ENCODE results near the gene KCTD5. TPM values are rescaled to one million over a fixed set of nuclear protein-coding genes. Genes with fewer than 3 reads are reported as not detected.

The KCTD5 gene
- total RNA-seq, 1 experiment from 2014 or later: 66.5 TPM

- DNase-seq: no peak
- Histone ChIP-seq H2AFZ (no peak overlapping the region), H3K27me3 (ENCODE audit: insufficient read depth, low read depth) (no peaks in the 10 kb centered on the region), H3K9me2 (ENCODE audit: insufficient read depth) (no peaks in the 10 kb centered on the region), H3K79me2 (ENCODE audit: low read depth) (no peaks in the 10 kb centered on the region), H3K36me3 (ENCODE audit: low read depth) (no peaks in the 10 kb centered on the region), H3K4me3 (no peak overlapping the region), H3F3A (ENCODE audit: insufficient read depth, low read depth) (no peaks in the 10 kb centered on the region), H3K27ac (no peak overlapping the region), H3K9me3 (ENCODE audit: insufficient read depth, low read depth) (no peaks in the 10 kb centered on the region), H3K4me2 (no peak overlapping the region), H3K4me1 (replicated peaks; ENCODE audit: insufficient read depth) (no peaks in the 10 kb centered on the region), H4K20me1 (ENCODE audit: insufficient read depth) (no peaks in the 10 kb centered on the region)
- intact Hi-C loops (cut with micrococcal nuclease; ENCODE audit: unreplicated experiment): no loop called here
- ChIA-PET CTCF (interaction anchor here (0.6 kb wide), 1 partner anchor 10 kb away, joined by 5 read pairs; no protein-coding TSS in a partner anchor), POLR2A (ENCODE audit: unreplicated experiment) (no interaction called here)
- no TSS peak for BruUV-seq (replicated peaks)
- TF ChIP-seq CTCF (conservative IDR thresholded peaks at IDR 0.05): no peak
- TF ChIP-seq EZH2 (IDR thresholded peaks at IDR 0.05; ENCODE audit: low read depth): no peak
Observed at GRCh38 chr16:2737895-2738418, 55.6 kb downstream of the KCTD5 start.

GRCh38 chr16:2738615-2739014 is 56.3 kb downstream of the KCTD5 start:
- ChIA-PET CTCF (no interaction called here), POLR2A (ENCODE audit: unreplicated experiment) (interaction anchor here (0.7 kb wide), 1 partner anchor 189 kb away, joined by 4 read pairs; no protein-coding TSS in a partner anchor)
- Histone ChIP-seq H3K4me3 (no peak overlapping the region), H3K4me1 (replicated peaks; ENCODE audit: insufficient read depth) (no peaks in the 10 kb centered on the region), H3K79me2 (ENCODE audit: low read depth) (no peaks in the 10 kb centered on the region), H3K27me3 (ENCODE audit: insufficient read depth, low read depth) (no peaks in the 10 kb centered on the region), H2AFZ (no peak overlapping the region), H3K27ac (no peak overlapping the region), H3K9me2 (ENCODE audit: insufficient read depth) (no peaks in the 10 kb centered on the region), H3K9me3 (ENCODE audit: insufficient read depth, low read depth) (no peaks in the 10 kb centered on the region), H3F3A (ENCODE audit: insufficient read depth, low read depth) (no peaks in the 10 kb centered on the region), H3K36me3 (ENCODE audit: low read depth) (no peaks in the 10 kb centered on the region), H4K20me1 (ENCODE audit: insufficient read depth) (no peaks in the 10 kb centered on the region), H3K4me2 (no peak overlapping the region)
- BruUV-seq (replicated peaks): no TSS peak
- no peak for TF ChIP-seq CTCF (conservative IDR thresholded peaks at IDR 0.05)
- TF ChIP-seq EZH2 (IDR thresholded peaks at IDR 0.05; ENCODE audit: low read depth): no peak
- intact Hi-C loops (cut with micrococcal nuclease; ENCODE audit: unreplicated experiment): no loop called here
- DNase-seq: no peak

GRCh38 chr16:2739625-2740430 is 57.5 kb downstream of the KCTD5 start:
- no peaks in the 10 kb centered on the region for H3K36me3 ChIP-seq (ENCODE audit: low read depth)
- no peaks in the 10 kb centered on the region for H3K79me2 ChIP-seq (ENCODE audit: low read depth)
- no peaks in the 10 kb centered on the region for H3K9me2 ChIP-seq (ENCODE audit: insufficient read depth)
- H3F3A ChIP-seq (ENCODE audit: insufficient read depth, low read depth): no peaks in the 10 kb centered on the region
- intact Hi-C loops (cut with micrococcal nuclease; ENCODE audit: unreplicated experiment): no loop called here
- no TSS peak for BruUV-seq (replicated peaks)
- ChIA-PET CTCF (no interaction called here), POLR2A (ENCODE audit: unreplicated experiment) (interaction anchor here (0.6 kb wide), 1 partner anchor 140 kb away, joined by 7 read pairs; no protein-coding TSS in a partner anchor)
- no peak overlapping the region for H2AFZ ChIP-seq
- no peaks in the 10 kb centered on the region for H4K20me1 ChIP-seq (ENCODE audit: insufficient read depth)
- H3K9me3 ChIP-seq (ENCODE audit: insufficient read depth, low read depth): no peaks in the 10 kb centered on the region
- no peak overlapping the region for H3K4me3 ChIP-seq
- no peaks in the 10 kb centered on the region for H3K27me3 ChIP-seq (ENCODE audit: insufficient read depth, low read depth)
- no peak for DNase-seq
- TF ChIP-seq EZH2 (IDR thresholded peaks at IDR 0.05; ENCODE audit: low read depth) (no peak), CTCF (conservative IDR thresholded peaks at IDR 0.05) (no peak)
- H3K4me2 ChIP-seq: no peak overlapping the region
- H3K27ac ChIP-seq: no peak overlapping the region
- H3K4me1 ChIP-seq (replicated peaks; ENCODE audit: insufficient read depth): no peaks in the 10 kb centered on the region

Data from PC-9 (cell line).